ENCODE measurements around the gene KNSTRN. TPM values are rescaled to one million over a fixed set of nuclear protein-coding genes. Genes with fewer than 3 reads are reported as not detected.

The KNSTRN gene
- total RNA-seq, 2 experiments from 2014 or later = 2.8 to 3.0 TPM

DNA sequence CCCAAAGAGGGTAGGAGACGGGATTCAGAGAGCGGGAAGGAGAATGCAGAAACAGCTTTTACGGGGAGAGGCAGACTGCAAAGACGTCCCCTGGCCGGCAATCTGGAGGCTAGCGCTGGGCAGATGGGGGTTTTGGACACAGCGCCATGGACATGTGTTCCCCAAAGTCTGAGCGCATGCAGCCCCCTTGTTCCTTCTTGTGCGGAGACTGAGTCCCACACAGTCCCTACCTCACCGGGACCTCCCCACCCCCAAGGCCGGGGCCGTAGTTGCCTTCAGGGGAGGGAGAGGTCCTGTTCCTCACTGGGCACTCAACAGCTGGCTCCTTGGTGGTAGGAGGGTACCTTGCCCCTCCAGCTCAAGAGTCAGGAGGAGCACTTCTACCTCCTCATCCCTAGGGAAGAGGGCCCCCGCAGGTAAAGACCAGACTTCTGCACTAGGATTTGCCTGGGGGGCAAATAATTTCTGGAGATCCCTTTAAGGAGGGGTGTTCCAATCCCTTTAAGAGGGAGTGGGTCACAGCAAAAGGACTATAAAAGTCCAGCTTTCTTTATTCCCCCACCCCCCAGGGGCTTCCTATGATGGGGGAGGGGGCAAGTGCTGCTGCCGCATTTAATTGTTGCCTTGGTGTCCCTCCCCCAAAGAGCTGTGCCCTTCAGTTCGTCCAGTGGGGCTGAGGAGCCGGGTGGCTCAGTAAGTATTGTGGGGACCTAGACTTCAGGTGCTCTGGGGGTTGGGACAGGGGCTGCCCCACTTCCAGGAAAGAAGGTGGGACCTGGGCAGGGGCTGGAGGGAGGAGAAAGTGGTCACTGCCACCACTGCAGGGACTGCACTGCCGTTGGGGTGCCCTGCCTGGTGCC is 54.6 kb downstream of the KNSTRN start:
- Mint-ChIP-seq H3K4me1 (ENCODE audit: low read depth) (peaks cover 51% of the 10 kb centered on the region), H3K27ac (no peak overlapping the region), H3K4me3 (peak overlapping the region; percentile 93), H3K27me3 (peaks cover 41% of the 10 kb centered on the region), H3K36me3 (ENCODE audit: low read depth) (peaks cover 6% of the 10 kb centered on the region), H3K9me3 (no peaks in the 10 kb centered on the region)
- peaks cover 47% of the 10 kb centered on the region for H3K4me1 ChIP-seq (ENCODE audit: insufficient read depth, low read length)
- ChIA-PET POLR2A (no interaction called here), CTCF (no interaction called here)
- peaks cover 24% of the 10 kb centered on the region in 2 experiments for H3K27me3 ChIP-seq (ENCODE audit: control insufficient read depth in 1 of 2, insufficient read depth in 2 of 2, low read length in 2 of 2)
- H3K4me3 ChIP-seq (ENCODE audit: low read length) = peak overlapping the region; percentile 49
- intact Hi-C loops (cut with DNase I, micrococcal nuclease) = no loop called here
- TF ChIP-seq, protein P1, sequence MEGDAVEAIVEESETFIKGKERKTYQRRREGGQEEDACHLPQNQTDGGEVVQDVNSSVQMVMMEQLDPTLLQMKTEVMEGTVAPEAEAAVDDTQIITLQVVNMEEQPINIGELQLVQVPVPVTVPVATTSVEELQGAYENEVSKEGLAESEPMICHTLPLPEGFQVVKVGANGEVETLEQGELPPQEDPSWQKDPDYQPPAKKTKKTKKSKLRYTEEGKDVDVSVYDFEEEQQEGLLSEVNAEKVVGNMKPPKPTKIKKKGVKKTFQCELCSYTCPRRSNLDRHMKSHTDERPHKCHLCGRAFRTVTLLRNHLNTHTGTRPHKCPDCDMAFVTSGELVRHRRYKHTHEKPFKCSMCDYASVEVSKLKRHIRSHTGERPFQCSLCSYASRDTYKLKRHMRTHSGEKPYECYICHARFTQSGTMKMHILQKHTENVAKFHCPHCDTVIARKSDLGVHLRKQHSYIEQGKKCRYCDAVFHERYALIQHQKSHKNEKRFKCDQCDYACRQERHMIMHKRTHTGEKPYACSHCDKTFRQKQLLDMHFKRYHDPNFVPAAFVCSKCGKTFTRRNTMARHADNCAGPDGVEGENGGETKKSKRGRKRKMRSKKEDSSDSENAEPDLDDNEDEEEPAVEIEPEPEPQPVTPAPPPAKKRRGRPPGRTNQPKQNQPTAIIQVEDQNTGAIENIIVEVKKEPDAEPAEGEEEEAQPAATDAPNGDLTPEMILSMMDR (IDR thresholded peaks at IDR 0.05) = no peak
- DNase-seq = peak in 1 of 14 experiments; percentile 14
- H3K36me3 ChIP-seq (ENCODE audit: insufficient read depth, low read length) = no peaks in the 10 kb centered on the region
- H3K27ac ChIP-seq (ENCODE audit: low read depth in 1 of 2, low read length in 2 of 2) = no peak overlapping the region
- no peak for ATAC-seq (ENCODE audit: poor library complexity)
- peaks cover 0 to 7% of the 10 kb centered on the region in 2 experiments for H3K9me3 ChIP-seq (ENCODE audit: control insufficient read depth in 1 of 2, insufficient read depth in 1 of 2, low read length in 2 of 2)

DNA sequence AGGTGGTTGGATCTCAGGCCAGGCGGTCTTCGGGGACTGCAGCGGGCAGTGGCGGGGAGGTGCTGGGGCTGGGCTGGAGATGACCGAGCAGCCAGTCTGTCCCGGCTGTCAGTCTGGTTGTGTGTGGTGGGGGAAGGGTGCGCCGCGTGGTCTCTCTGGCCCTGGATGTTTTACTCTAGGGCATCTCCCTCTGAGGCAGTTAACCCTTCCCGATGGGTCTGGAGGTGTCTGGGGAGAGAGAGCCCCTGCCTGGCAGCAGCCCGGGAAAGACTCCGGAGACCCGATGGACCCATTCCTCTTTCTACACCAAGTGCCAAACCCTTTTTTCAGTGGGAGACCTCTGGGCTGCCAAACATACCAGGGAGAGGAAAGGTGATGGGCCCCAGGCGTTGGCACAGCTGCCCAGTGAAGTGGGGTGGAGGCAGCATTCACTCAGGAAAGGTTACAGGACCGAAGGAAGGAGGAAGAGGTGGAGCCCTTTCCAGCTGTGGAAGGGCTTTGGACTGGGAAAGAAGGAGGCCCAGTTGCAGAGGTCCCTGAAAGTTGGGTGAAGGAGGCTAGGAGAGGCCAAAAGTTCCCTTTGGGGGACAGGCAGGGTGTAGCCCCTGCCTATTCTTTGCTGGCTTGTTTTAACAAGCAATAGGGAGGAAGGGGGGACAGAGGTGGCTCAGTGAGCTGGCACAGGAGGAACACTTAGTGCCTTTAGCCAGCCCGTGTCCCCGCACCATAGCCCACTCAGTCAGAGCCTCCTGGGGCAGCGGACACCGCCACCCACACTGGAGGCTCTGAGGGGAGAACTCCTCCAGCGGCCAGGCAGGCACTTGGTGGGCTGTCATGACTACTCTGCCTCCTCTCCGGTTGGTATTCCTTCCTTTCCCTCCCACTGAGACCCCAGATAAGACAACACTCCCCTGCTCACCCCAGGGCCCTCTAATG is 55.5 kb downstream of the KNSTRN start:
- Histone ChIP-seq H3K27ac (ENCODE audit: low read depth in 1 of 2, low read length in 2 of 2) (no peak overlapping the region), H3K27me3 (ENCODE audit: control insufficient read depth in 1 of 2, insufficient read depth in 2 of 2, low read length in 2 of 2) (peaks cover 24% of the 10 kb centered on the region in 2 experiments), H3K36me3 (ENCODE audit: insufficient read depth, low read length) (no peaks in the 10 kb centered on the region), H3K4me3 (ENCODE audit: low read length) (no peak overlapping the region), H3K9me3 (ENCODE audit: control insufficient read depth in 1 of 2, insufficient read depth in 1 of 2, low read length in 2 of 2) (peaks cover 0 to 7% of the 10 kb centered on the region in 2 experiments), H3K4me1 (ENCODE audit: insufficient read depth, low read length) (peaks cover 55% of the 10 kb centered on the region)
- ChIA-PET CTCF (interaction anchor here (3.6 kb wide), 1 partner anchor 69 kb away, joined by 13 read pairs; no protein-coding TSS in a partner anchor), POLR2A (interaction anchor here (0.8 to 7.4 kb wide), 2 partner anchors 16 to 56 kb away, joined by 3 to 106 read pairs; partner anchors contain the start of gene KNSTRN)
- intact Hi-C loops (cut with DNase I, micrococcal nuclease) = loop anchor here in 1 of 2 experiments (2.0 kb wide), 1 partner anchor 53 kb away; no protein-coding TSS in a partner anchor
- peak overlapping the region; percentile 93 for H3K4me3 Mint-ChIP-seq
- H3K36me3 Mint-ChIP-seq (ENCODE audit: low read depth) = peaks cover 10% of the 10 kb centered on the region
- no peaks in the 10 kb centered on the region for H3K9me3 Mint-ChIP-seq
- peaks cover 59% of the 10 kb centered on the region for H3K4me1 Mint-ChIP-seq (ENCODE audit: low read depth)
- DNase-seq = no peak
- ATAC-seq (ENCODE audit: poor library complexity) = no peak
- peaks cover 41% of the 10 kb centered on the region for H3K27me3 Mint-ChIP-seq
- H3K27ac Mint-ChIP-seq = no peak overlapping the region
- TF ChIP-seq, protein P1 (IDR thresholded peaks at IDR 0.05) = no peak

DNA sequence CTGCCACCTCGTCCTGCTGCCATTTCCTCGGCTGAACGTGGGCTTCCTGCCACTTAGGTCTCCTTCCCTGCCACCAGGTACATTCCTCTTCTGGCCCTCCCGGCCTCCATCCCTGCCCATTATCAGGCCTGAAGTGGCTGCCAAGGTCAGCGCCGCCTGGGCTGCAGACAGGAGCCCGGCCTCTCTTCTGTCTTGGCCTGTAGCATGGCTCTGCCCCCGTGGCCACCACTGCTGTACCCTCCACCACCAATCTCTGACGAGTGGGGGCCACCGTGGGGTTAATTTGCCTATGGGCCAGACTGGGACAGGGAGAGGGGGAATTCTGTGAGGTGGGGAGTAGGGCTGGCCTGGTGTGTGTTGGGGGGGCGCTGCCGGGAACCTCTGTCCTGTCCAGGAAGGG is 56.2 kb downstream of the KNSTRN start:
- H3K4me3 Mint-ChIP-seq = peak overlapping the region; percentile 93
- Histone ChIP-seq H3K9me3 (ENCODE audit: control insufficient read depth in 1 of 2, insufficient read depth in 1 of 2, low read length in 2 of 2) (peaks cover 0 to 7% of the 10 kb centered on the region in 2 experiments), H3K27ac (ENCODE audit: low read depth in 1 of 2, low read length in 2 of 2) (no peak overlapping the region), H3K4me3 (ENCODE audit: low read length) (no peak overlapping the region), H3K4me1 (ENCODE audit: insufficient read depth, low read length) (peaks cover 62% of the 10 kb centered on the region), H3K27me3 (ENCODE audit: control insufficient read depth in 1 of 2, insufficient read depth in 2 of 2, low read length in 2 of 2) (peaks cover 24% of the 10 kb centered on the region in 2 experiments), H3K36me3 (ENCODE audit: insufficient read depth, low read length) (no peaks in the 10 kb centered on the region)
- peaks cover 66% of the 10 kb centered on the region for H3K4me1 Mint-ChIP-seq (ENCODE audit: low read depth)
- H3K36me3 Mint-ChIP-seq (ENCODE audit: low read depth) = peaks cover 10% of the 10 kb centered on the region
- ATAC-seq (ENCODE audit: poor library complexity) = no peak
- H3K9me3 Mint-ChIP-seq = no peaks in the 10 kb centered on the region
- TF ChIP-seq, protein P1 (IDR thresholded peaks at IDR 0.05) = no peak
- CTCF ChIA-PET = interaction anchor here (3.6 kb wide), 1 partner anchor 68 kb away, joined by 13 read pairs; no protein-coding TSS in a partner anchor
- POLR2A ChIA-PET = interaction anchor here (0.8 to 7.4 kb wide), 3 partner anchors 15 to 56 kb away, joined by 3 to 106 read pairs (median 10); partner anchors contain the start of genes IVD and KNSTRN
- no peak for DNase-seq
- intact Hi-C loops (cut with DNase I, micrococcal nuclease) = loop anchor here in 1 of 2 experiments (2.0 kb wide), 1 partner anchor 54 kb away; no protein-coding TSS in a partner anchor
- H3K27me3 Mint-ChIP-seq = peaks cover 41% of the 10 kb centered on the region
- no peak overlapping the region for H3K27ac Mint-ChIP-seq
